Stimulated activated CD4-positive, alpha-beta T cell treated with anti-CD3 and anti-CD28 coated beads, Interleukin-1b, Interleukin-23, amount 100 ng/mL, for 24 hours (primary cell): ENCODE results near the gene TXNRD1.

ENCODE experiments used
- DNase-seq, 4 experiments: peaks; one replicate each; pipeline ENCODE4 v3.0.0-alpha.2; 2020; ENCODE audit warnings: low read depth in 4 of 4, low spot score in 1 of 4

TXNRD1 gene

GRCh38 chr12:104347374-104348075, 131.9 kb downstream of the TXNRD1 start:
- DNase-seq, result no peak

DNA sequence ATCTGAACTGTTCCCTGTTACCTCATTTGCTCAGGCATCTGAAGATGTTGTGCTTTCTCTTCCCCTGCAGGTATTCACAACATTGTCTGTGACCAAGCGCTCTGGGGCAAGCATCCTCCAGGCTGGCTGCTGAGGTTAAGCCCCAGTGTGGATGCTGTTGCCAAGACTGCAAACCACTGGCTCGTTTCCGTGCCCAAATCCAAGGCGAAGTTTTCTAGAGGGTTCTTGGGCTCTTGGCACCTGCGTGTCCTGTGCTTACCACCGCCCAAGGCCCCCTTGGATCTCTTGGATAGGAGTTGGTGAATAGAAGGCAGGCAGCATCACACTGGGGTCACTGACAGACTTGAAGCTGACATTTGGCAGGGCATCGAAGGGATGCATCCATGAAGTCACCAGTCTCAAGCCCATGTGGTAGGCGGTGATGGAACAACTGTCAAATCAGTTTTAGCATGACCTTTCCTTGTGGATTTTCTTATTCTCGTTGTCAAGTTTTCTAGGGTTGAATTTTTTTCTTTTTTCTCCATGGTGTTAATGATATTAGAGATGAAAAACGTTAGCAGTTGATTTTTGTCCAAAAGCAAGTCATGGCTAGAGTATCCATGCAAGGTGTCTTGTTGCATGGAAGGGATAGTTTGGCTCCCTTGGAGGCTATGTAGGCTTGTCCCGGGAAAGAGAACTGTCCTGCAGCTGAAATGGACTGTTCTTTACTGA, 132.9 kb downstream of the TXNRD1 start:
- DNase-seq, result no peak

DNA sequence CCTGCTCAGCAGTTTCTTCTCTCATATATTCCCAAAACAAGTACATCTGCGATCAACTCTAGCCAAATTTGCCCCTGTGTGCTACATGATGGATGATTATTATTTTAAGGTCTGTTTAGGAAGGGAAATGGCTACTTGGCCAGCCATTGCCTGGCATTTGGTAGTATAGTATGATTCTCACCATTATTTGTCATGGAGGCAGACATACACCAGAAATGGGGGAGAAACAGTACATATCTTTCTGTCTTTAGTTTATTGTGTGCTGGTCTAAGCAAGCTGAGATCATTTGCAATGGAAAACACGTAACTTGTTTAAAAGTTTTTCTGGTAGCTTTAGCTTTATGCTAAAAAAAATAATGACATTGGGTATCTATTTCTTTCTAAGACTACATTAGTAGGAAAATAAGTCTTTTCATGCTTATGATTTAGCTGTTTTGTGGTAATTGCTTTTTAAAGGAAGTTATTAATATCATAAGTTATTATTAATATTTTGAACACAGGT, 133.5 kb downstream of the TXNRD1 start:
- no peak for DNase-seq

DNA sequence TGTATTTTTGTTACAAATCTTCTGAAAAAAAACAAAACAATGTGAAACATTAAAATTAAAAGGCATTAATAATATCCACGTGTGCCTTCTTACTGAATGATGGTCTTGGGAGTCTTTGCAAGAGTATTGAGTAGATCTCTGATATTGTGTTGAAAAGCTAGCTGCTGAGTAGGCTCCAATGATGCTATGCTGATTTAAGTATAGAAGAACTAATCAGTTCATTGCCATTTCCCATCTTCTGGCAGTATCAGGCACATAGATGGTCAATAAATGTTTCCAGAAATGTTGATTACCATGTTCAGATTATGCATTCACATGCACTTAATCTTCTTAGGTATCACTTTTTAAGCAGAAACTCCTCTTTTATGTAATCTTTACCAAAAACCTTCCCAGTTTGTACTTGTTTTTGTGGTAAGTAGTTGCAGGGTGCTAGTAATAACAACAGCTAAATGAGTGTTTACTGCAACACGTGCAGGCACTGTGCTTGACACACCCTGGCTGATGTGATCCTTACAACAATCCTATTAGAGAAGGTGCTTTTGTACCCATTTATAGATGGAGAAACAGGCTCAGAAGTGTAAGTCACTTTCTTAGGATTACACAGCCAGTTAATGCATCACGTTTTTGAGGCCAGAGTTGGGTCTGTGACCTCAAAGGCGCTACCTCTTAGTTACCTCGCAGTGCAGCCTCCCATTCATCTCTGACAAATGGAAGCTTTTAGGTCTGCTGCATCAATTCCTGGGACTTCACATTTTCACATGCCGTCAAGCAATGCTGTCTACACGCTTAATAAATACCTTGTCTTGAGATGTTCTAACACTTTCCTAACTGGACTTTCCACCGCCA, 134.9 kb downstream of the TXNRD1 start:
- no peak for DNase-seq

DNA sequence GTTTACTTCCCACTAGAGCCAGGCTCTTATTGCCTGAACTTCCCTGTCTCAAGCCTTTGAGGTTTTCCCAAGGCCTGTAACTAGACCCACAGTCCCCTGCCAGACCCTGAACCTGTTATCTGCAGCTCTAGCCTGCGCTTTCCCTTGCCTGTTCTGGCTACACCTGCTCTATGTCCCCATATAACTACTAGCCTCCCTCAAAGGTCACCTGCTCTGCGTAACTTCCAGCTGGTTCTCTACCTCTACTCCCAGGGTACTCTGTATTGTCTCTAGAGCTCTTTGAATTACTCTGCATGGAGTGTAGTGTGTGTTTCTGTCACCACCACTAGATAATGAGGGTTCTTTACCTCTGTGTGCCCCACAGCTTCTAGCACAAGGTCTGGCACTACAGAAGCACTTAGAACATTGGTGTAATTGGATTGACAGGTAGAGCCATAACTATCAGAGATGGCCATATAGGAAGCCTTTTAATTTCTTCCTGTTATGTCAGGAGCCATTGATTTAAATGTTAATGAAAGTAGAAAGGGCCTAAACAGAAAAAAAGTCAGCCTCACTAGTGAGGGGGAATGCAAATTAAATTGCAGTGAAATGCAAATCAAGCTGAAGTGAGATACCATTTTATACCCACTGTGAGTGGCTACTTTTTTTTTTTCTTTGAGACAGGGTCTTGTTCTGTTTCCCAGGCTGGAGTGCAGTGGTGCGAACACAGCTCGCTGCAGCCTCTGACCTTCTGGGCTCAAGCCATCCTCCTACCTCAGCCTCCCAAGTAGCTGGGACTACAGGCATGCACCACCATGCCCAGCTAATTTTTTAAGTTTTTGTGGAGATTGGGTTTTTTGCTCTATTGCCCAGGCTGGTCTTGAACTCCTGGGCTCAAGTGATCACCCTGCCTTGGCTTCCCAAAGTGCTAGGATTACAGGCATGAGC, 135.7 kb downstream of the TXNRD1 start:
- DNase-seq, result no peak

DNA sequence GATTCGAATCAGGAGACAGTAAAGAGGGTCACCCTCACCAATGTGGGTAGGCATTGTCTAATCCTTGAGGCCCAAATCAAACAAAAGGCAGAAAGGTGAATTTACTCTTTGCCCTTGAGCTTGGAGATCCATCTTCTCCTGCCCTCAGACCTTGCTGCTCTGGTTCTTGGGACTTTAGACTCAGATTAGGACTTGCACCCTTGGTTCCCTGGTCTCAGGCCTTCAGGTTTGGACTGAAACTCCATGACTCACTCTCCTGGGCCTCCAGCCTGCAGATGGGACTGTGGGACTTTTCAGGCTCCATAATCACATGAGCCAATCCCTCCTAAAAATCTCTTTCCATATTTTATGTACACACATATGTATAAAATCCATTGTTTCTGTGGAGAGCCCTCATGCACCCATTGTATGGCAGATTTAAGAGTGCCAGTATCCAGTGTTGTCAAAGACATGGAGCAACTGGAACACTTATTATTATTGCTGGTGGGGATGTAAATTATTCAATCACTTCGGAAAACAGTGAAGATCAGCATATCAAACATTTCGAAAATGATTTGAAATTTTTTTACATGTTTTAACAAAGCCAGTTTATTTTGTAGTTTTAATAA, 136.6 kb downstream of the TXNRD1 start:
- DNase-seq, result no peak

- DNase-seq, result no peak
Measured at GRCh38 chr12:104353012-104353981, 137.7 kb downstream of the TXNRD1 start.

DNA sequence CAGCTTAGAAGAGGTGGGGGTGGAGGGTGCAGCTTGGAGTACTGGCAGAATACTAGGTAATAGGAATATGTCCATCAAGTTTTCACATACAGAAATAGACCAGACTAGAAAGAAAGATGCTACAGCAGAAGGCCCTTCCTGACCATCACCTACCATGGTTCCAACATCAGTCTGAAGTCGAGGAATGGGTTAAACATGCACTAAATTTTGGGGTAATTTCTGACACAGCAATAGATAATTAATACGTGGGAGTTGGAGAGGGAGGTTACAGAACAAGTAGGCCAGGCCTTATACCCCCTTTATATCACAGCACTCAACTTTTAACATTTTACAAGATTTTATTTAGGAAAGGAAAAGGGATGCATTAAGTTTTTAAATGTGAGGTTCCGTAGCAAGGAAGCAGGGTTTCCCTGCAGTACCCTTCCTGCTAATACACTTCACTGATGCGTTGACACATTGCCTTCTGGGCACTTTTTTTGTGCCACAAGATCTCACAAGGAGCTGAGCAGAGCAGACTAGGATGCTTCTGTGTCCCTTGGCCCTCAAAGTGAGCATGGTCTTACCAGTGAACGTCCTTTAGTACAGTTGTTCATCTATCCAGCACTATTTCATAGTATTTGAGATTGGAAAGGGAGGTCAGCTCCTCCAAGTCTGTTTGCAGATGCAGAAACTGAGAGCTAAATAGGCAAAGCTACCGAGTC, 138.7 kb downstream of the TXNRD1 start:
- no peak for DNase-seq

DNA sequence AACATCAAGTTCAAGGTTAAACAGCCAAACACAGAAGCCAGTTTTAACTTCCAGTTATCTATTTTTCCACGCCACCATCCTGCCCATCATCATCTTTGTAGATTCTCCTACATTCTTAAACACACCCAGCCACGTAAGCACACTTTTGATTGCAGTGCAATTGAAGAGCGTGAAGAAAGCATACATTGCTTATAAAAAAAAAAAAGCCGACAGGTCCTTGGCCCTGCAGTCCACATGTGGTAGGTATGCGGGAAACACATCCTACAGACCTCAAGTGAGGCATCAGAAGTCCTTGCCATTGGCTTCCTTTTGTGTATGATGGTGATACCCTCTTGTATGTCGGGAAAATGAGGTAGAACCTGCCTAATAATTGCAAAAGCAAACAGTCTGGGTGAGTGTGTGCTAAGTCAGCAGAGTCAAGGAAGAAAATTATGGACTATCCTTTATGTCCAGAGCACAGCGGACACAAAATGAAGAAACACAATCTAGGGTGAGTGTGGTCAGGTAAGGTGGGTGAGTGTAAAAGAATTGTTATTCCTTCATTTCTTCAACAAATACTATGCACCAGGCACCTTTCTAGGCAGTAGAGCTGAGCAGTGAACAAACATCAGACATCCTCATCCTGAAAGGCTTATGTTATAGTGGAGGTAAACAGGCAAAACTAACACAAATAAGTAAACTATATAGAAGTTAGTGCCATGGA, 139.4 kb downstream of the TXNRD1 start:
- DNase-seq, result no peak

DNA sequence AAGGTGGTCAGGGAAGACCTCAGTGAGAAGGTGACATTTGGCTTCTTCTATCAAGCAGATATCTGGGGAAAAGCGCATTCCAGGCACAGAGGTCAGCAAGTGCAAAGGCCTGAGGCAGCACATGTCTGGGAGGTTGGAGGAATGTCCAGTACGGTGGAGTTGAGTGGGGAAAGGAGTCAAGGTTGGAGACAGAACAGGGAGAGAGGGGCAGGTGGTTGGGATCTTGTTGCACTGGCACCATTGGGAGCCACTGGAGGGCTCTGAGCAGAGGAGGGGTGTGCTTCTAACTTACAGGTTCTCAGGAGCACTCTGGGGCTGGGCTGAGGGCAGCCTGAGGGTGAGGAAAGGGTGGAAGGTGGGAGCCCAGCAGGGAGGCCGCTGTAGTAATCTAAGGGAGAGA, 140.1 kb downstream of the TXNRD1 start:
- no peak for DNase-seq

DNA sequence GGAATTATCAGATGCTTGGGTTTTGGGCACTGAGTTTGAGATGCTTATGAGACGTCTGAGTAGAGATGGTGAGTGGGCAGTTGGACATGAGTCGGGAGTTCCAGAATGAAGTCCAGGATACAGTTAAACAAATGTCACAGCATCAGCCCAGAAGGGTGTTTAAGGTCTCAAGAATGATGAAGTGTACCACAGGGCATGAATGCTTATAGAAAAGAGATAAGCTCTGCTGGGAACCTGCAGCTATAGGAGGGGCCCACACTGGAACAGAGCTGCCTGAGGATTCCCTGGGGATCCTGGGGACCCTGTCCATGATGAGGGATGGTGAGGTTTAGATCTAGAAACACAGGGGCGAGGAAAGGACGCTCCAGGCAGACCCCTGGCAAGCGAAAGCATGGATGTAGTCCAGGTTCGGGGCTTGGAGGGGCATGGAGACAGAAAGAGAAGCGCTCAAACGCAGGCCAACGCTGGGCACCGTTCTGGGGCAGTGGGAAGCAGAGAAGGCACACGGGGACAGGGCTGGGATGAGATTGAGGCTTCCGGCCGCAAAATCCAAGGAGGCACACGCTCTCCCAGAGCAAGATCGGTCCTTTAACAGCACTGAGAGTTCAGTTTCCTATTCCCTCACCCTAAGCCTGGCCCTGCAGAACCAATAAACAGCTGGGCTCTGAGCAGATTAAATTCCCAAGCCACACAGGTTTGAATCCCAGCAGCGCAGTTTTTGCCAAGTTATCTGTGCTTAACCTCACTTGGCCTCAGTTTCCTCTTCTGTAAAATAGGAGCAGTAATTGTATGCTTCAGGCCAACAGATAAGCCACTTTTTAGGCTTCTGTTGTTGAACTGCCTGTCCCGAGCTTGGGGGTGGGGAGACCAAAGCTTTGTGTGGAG, 140.9 kb downstream of the TXNRD1 start:
- DNase-seq, result no peak

- no peak for DNase-seq
Measured at GRCh38 chr12:104357421-104357952, 141.9 kb downstream of the TXNRD1 start.

- DNase-seq, result peak; percentile 26 to 37 (median 30)
Measured at GRCh38 chr12:104358353-104359003, 142.9 kb downstream of the TXNRD1 start.

- DNase-seq, result no peak
Measured at GRCh38 chr12:104359216-104359615, 143.6 kb downstream of the TXNRD1 start.

- no peak for DNase-seq
Measured at GRCh38 chr12:104360157-104360556, 144.6 kb downstream of the TXNRD1 start.
